ENCODE measurements around the gene RCAN2. TPM values are rescaled to one million over a fixed set of nuclear protein-coding genes. Genes with fewer than 3 reads are reported as not detected.
"Not testable (repeated sequence)": the region's sequence is repeated elsewhere in the genome, so short reads cannot be mapped to it uniquely, and the experiment has no call there.

Gene RCAN2
- total RNA-seq, 1 donor from 2014 or later = 17.0 TPM

DNA sequence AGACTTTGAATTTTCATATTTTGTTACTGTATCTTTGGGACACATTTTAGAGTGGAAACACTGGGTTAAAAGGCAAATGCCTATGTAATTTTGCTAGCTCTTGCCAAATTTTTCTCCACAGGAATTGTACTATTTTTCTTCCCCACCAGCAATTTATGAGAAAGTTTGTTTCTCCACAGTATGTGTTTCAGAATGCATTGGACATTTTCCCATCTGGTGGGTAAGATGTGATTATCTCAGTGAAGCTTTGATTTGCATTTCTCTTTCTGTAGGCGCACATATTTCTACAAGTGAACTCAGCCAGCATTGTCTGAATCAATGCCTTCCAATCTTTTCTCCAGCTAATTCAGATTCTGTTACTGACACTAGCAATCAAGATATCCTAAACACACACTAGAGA, 157.8 kb downstream of the RCAN2 start:
- no peak for DNase-seq (ENCODE audit: low spot score)
- H3K27ac Mint-ChIP-seq (ENCODE audit: unreplicated experiment) = no peak overlapping the region
- no peaks in the 10 kb centered on the region for H3K9me3 Mint-ChIP-seq (ENCODE audit: unreplicated experiment)
- H3K4me3 Mint-ChIP-seq (ENCODE audit: unreplicated experiment) = no peak overlapping the region
- H3K4me1 Mint-ChIP-seq (ENCODE audit: unreplicated experiment) = peaks cover 4% of the 10 kb centered on the region
- TF ChIP-seq, protein P1, sequence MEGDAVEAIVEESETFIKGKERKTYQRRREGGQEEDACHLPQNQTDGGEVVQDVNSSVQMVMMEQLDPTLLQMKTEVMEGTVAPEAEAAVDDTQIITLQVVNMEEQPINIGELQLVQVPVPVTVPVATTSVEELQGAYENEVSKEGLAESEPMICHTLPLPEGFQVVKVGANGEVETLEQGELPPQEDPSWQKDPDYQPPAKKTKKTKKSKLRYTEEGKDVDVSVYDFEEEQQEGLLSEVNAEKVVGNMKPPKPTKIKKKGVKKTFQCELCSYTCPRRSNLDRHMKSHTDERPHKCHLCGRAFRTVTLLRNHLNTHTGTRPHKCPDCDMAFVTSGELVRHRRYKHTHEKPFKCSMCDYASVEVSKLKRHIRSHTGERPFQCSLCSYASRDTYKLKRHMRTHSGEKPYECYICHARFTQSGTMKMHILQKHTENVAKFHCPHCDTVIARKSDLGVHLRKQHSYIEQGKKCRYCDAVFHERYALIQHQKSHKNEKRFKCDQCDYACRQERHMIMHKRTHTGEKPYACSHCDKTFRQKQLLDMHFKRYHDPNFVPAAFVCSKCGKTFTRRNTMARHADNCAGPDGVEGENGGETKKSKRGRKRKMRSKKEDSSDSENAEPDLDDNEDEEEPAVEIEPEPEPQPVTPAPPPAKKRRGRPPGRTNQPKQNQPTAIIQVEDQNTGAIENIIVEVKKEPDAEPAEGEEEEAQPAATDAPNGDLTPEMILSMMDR (IDR thresholded peaks at IDR 0.05; ENCODE audit: unreplicated experiment) = no peak
- no peaks in the 10 kb centered on the region for H3K36me3 Mint-ChIP-seq (ENCODE audit: low read depth, unreplicated experiment)
- H3K27me3 Mint-ChIP-seq (ENCODE audit: unreplicated experiment) = no peaks in the 10 kb centered on the region

DNA sequence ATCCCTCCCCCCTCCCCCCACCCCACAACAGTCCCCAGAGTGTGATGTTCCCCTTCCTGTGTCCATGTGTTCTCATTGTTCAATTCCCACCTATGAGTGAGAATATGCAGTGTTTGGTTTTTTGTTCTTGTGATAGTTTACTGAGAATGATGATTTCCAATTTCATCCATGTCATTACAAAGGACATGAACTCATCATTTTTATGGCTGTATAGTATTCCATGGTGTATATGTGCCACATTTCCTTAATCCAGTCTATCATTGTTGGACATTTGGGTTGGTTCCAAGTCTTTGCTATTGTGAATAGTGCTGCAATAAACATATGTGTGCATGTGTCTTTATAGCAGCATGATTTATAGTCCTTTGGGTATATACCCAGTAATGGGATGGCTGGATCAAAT, 158.8 kb downstream of the RCAN2 start:
- H3K27me3 Mint-ChIP-seq (ENCODE audit: unreplicated experiment); H3K36me3 Mint-ChIP-seq (ENCODE audit: low read depth, unreplicated experiment): not testable (repeated sequence)

DNA sequence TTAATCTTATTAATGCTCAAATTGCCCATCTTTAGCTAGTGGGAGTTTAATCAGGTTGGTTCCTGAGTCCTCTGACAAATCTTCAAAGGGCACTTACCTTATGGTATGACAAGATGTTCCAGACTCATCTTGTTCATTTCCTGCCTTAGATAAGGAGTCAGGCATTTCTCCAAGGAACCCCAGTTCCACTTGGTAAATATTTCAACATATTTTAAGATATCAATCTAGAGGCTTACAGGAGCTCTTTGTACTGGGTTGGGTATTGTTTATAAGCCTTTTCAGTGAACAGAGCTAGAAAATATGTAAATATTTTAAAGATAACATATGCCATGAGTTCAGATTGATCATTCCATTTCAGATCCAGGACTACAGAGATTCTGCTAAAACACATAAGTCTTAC, 159.8 kb downstream of the RCAN2 start:
- Mint-ChIP-seq H3K27me3 (ENCODE audit: unreplicated experiment) (no peaks in the 10 kb centered on the region), H3K4me3 (ENCODE audit: unreplicated experiment) (no peak overlapping the region), H3K9me3 (ENCODE audit: unreplicated experiment) (no peaks in the 10 kb centered on the region), H3K36me3 (ENCODE audit: low read depth, unreplicated experiment) (no peaks in the 10 kb centered on the region), H3K27ac (ENCODE audit: unreplicated experiment) (no peak overlapping the region), H3K4me1 (ENCODE audit: unreplicated experiment) (peaks cover 5% of the 10 kb centered on the region)
- DNase-seq (ENCODE audit: low spot score) = no peak
- TF ChIP-seq, protein P1 (IDR thresholded peaks at IDR 0.05; ENCODE audit: unreplicated experiment) = no peak

More for the DNA sequence above, 158.8 kb downstream of the RCAN2 start:
- H3K27ac Mint-ChIP-seq (ENCODE audit: unreplicated experiment); DNase-seq (ENCODE audit: low spot score); H3K9me3 Mint-ChIP-seq (ENCODE audit: unreplicated experiment); H3K4me1 Mint-ChIP-seq (ENCODE audit: unreplicated experiment); H3K4me3 Mint-ChIP-seq (ENCODE audit: unreplicated experiment): not testable (repeated sequence)

DNA sequence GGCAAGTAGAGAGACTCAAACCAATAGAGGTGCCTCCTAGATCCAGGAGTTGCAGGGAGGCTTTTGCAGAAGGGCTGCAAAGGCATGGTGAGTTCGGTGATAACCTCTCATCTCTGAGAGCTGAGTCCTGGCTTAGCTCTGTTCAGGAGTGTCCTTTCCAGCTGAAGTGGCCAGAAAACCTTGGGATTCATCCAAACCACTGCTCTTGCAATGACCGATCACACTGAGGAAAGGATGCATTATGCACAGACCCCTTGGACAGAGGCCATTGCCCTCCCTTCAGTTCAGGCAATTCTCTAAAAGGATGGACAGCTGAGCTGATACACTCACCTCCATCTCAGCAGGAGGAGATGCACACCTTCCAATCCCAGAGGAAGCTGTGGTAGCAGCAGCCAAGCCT, 161.7 kb downstream of the RCAN2 start:
- H3K9me3 Mint-ChIP-seq (ENCODE audit: unreplicated experiment) = no peaks in the 10 kb centered on the region
- no peaks in the 10 kb centered on the region for H3K36me3 Mint-ChIP-seq (ENCODE audit: low read depth, unreplicated experiment)
- H3K27me3 Mint-ChIP-seq (ENCODE audit: unreplicated experiment) = no peaks in the 10 kb centered on the region
- DNase-seq (ENCODE audit: low spot score) = no peak
- H3K27ac Mint-ChIP-seq (ENCODE audit: unreplicated experiment) = no peak overlapping the region
- no peak overlapping the region for H3K4me3 Mint-ChIP-seq (ENCODE audit: unreplicated experiment)
- H3K4me1 Mint-ChIP-seq (ENCODE audit: unreplicated experiment) = peaks cover 11% of the 10 kb centered on the region
- TF ChIP-seq, protein P1 (IDR thresholded peaks at IDR 0.05; ENCODE audit: unreplicated experiment) = no peak

DNA sequence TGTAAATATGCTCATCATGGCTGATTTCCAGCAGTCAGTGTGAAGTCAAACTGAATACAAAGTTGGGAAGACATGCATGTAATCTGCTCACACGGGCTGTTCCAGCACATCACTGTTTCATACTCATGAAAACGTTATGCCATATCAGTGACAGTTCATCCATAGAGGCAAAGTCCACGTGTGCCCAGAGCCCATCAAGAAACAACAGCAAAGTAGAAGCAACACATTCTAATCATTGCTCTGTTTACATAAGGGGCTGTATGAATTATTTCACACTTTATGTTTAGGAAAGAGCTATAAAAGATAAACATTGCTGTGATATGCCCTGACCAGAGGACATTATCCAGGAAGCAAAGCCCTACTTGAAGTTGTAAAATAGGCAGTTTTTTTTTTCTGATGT, 163.5 kb downstream of the RCAN2 start:
- Mint-ChIP-seq H3K4me3 (ENCODE audit: unreplicated experiment) (no peak overlapping the region), H3K4me1 (ENCODE audit: unreplicated experiment) (peaks cover 8% of the 10 kb centered on the region), H3K9me3 (ENCODE audit: unreplicated experiment) (no peaks in the 10 kb centered on the region), H3K27ac (ENCODE audit: unreplicated experiment) (no peak overlapping the region), H3K27me3 (ENCODE audit: unreplicated experiment) (no peaks in the 10 kb centered on the region), H3K36me3 (ENCODE audit: low read depth, unreplicated experiment) (no peaks in the 10 kb centered on the region)
- TF ChIP-seq, protein P1 (IDR thresholded peaks at IDR 0.05; ENCODE audit: unreplicated experiment) = no peak
- no peak for DNase-seq (ENCODE audit: low spot score)
